Liver (tissue), 9 donors: Measurements from ENCODE around the gene SNAI1. TPM values are rescaled to one million over a fixed set of nuclear protein-coding genes. Genes with fewer than 3 reads are reported as not detected.
A peak's percentile ranks its signal among the peaks of the same experiment; 100 is the strongest.
"Not testable (repeated sequence)": the region's sequence is repeated elsewhere in the genome, so short reads cannot be mapped to it uniquely, and the experiment has no call there.

Experiments used
- DNase-seq: peaks from one replicate; pipeline ENCODE4 v3.0.0-alpha.2; 2017; ENCODE audit warnings: low spot score
- H3K27ac ChIP-seq, 2 donors: one replicate each; pipeline ENCODE4 v1.7.0; 2013; ENCODE audit warnings: inconsistent platforms in 2 of 2, low read length in 2 of 2, control low read depth in 1 of 2, low read depth in 1 of 2, mild to moderate bottlenecking in 1 of 2
- H3K27me3 ChIP-seq, 4 donors: one replicate each; pipeline versions ENCODE4 v1.6.1 to v1.7.0; 2013; ENCODE audit warnings: low read length in 3 of 4, inconsistent platforms in 1 of 4, mild to moderate bottlenecking in 1 of 4, moderate library complexity in 1 of 4; ENCODE audit not compliant: control insufficient read depth in 4 of 4, insufficient read depth in 4 of 4
- H3K36me3 ChIP-seq, 4 donors: one replicate each; pipeline versions ENCODE4 v1.6.1 to v1.7.0; 2013; ENCODE audit warnings: low read length in 3 of 4, mild to moderate bottlenecking in 3 of 4, low read depth in 1 of 4, moderate library complexity in 1 of 4; ENCODE audit not compliant: control insufficient read depth in 4 of 4, insufficient read depth in 3 of 4
- H3K4me1 ChIP-seq, 4 donors: one replicate each; pipeline versions ENCODE4 v1.6.1 to v1.7.0; 2013; ENCODE audit warnings: low read length in 3 of 4, mild to moderate bottlenecking in 3 of 4, moderate library complexity in 1 of 4; ENCODE audit not compliant: control insufficient read depth in 4 of 4, insufficient read depth in 4 of 4
- H3K4me3 ChIP-seq, 3 donors: one replicate each; pipeline versions ENCODE4 v1.6.1 to v1.7.0; 2013; ENCODE audit warnings: low read length in 3 of 3, control low read depth in 1 of 3, low read depth in 1 of 3, mild to moderate bottlenecking in 1 of 3
- H3K9ac ChIP-seq, 2 donors: one replicate each; pipeline ENCODE4 v1.7.0; 2013; ENCODE audit warnings: low read length in 2 of 2, mild to moderate bottlenecking in 2 of 2, moderate library complexity in 2 of 2, control low read depth in 1 of 2, low read depth in 1 of 2
- H3K9me3 ChIP-seq, 4 donors: one replicate each; pipeline versions ENCODE4 v1.6.1 to v1.7.0; 2013; ENCODE audit warnings: low read length in 3 of 4; ENCODE audit not compliant: control insufficient read depth in 4 of 4
- FOXA1 ChIP-seq: IDR thresholded peaks from 2 replicates; pipeline ENCODE4 v1.6.1; 2016; ENCODE audit warnings: antibody characterized with exemption
- FOXA2 ChIP-seq: IDR thresholded peaks from 2 replicates; pipeline ENCODE4 v1.6.1; 2016; ENCODE audit warnings: antibody characterized with exemption
- HNF4A ChIP-seq, 2 donors: conservative IDR thresholded peaks; 2 replicates each; pipeline ENCODE4 v1.6.1; 2016; ENCODE audit warnings: antibody characterized with exemption in 2 of 2, mild to moderate bottlenecking in 2 of 2
- HNF4G ChIP-seq: IDR thresholded peaks from 2 replicates; pipeline ENCODE4 v1.6.1; 2016; ENCODE audit warnings: antibody characterized with exemption
- JUND ChIP-seq, 2 donors: IDR thresholded peaks; 2 replicates each; pipeline ENCODE4 v1.6.1; 2016; ENCODE audit warnings: antibody characterized with exemption in 2 of 2
- MAX ChIP-seq: IDR thresholded peaks from 2 replicates; pipeline ENCODE4 v1.6.1; 2016; ENCODE audit warnings: antibody characterized with exemption
- NR2F2 ChIP-seq: IDR thresholded peaks from 2 replicates; pipeline ENCODE4 v1.6.1; 2016; ENCODE audit warnings: antibody characterized with exemption
- RAD21 ChIP-seq, 2 donors: IDR thresholded peaks; 2 replicates each; pipeline ENCODE4 v1.6.1; 2016; ENCODE audit warnings: antibody characterized with exemption in 2 of 2, mild to moderate bottlenecking in 2 of 2
- REST ChIP-seq: IDR thresholded peaks from 2 replicates; pipeline ENCODE4 v1.6.1; 2016; ENCODE audit warnings: antibody characterized with exemption, mild to moderate bottlenecking
- SP1 ChIP-seq: IDR thresholded peaks from 2 replicates; pipeline ENCODE4 v1.6.1; 2018; ENCODE audit warnings: antibody characterized with exemption, mild to moderate bottlenecking
- TAF1 ChIP-seq: conservative IDR thresholded peaks from 2 replicates; pipeline ENCODE4 v1.6.1; 2016; ENCODE audit warnings: antibody characterized with exemption, mild to moderate bottlenecking
- WGBS: extraction: QIAGEN DNeasy Blood & Tissue Kit; methylation state at CpG from one replicate; pipeline ENCODE4 v1.1.7; 2013; 5-methylcytosine and 5-hydroxymethylcytosine counted together
- polyA plus RNA-seq, 2 donors: library from polyadenylated mRNA; stranded (reverse) in 1 of 2; unstranded in 1 of 2; fragments of 200-250 nt in 1 of 2; fragments of >200 nt in 1 of 2; fragmentation: Nextera tagmentation in 1 of 2; extraction: Ambion mirVana in 1 of 2; gene quantifications; one replicate each; pipeline versions ENCODE4 v1.2.1 to v1.2.3, GENCODE V29; 2013 to 2015
- total RNA-seq, 2 donors: library from RNA; depleted of rRNA; stranded (reverse); fragments of >200 nt; gene quantifications; one replicate each; pipeline ENCODE4 v1.2.3, GENCODE V29; 2014
- TF ChIP-seq, protein P1 (sequence below): fragments of 150-350 bp; IDR thresholded peaks from 2 replicates; pipeline ENCODE4 v1.5.1; 2017; ENCODE audit warnings: improper control_type of control experiment, low read depth, low read length; ENCODE audit not compliant: missing input control
- donor health status: healthy.
- donor health status: healthy.
- donor health status: healthy.
- donor health status: healthy.
- donor health status: healthy.

SNAI1 gene
- total and polyA plus RNA-seq, 4 donors, result 0.28 to 3.4 (median 0.60) TPM

GRCh38 chr20:49956689-49957088 is 26.1 kb upstream of the SNAI1 start:
- Histone ChIP-seq H3K4me1 (no peaks in the 10 kb centered on the region), H3K4me3 (no peak overlapping the region), H3K27me3 (no peaks in the 10 kb centered on the region), H3K9me3 (no peaks in the 10 kb centered on the region), H3K27ac (no peak overlapping the region), H3K9ac (no peak overlapping the region), H3K36me3 (peaks cover 4 to 44% (median 34%) of the 10 kb centered on the region in 4 donors)
- no peak for DNase-seq
- WGBS, result 96% methylated on average over 18 of the region's 18 CpGs
- TF ChIP-seq FOXA1, result no peak
- no peak for TF ChIP-seq TAF1
- no peak for TF ChIP-seq SP1
- no peak for TF ChIP-seq NR2F2
- no peak for TF ChIP-seq JUND (IDR thresholded peaks at IDR 0.05)
- TF ChIP-seq MAX, result no peak
- TF ChIP-seq REST, result no peak
- TF ChIP-seq, protein P1, sequence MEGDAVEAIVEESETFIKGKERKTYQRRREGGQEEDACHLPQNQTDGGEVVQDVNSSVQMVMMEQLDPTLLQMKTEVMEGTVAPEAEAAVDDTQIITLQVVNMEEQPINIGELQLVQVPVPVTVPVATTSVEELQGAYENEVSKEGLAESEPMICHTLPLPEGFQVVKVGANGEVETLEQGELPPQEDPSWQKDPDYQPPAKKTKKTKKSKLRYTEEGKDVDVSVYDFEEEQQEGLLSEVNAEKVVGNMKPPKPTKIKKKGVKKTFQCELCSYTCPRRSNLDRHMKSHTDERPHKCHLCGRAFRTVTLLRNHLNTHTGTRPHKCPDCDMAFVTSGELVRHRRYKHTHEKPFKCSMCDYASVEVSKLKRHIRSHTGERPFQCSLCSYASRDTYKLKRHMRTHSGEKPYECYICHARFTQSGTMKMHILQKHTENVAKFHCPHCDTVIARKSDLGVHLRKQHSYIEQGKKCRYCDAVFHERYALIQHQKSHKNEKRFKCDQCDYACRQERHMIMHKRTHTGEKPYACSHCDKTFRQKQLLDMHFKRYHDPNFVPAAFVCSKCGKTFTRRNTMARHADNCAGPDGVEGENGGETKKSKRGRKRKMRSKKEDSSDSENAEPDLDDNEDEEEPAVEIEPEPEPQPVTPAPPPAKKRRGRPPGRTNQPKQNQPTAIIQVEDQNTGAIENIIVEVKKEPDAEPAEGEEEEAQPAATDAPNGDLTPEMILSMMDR, result no peak
- no peak for TF ChIP-seq RAD21 (IDR thresholded peaks at IDR 0.05)
- TF ChIP-seq HNF4G, result no peak
- TF ChIP-seq FOXA2, result no peak

GRCh38 chr20:49957089-49957938 is 25.5 kb upstream of the SNAI1 start:
- not testable (repeated sequence) for DNase-seq, H3K27ac ChIP-seq, H3K4me3 ChIP-seq, H3K9ac ChIP-seq, H3K9me3 ChIP-seq, H3K4me1 ChIP-seq, H3K27me3 ChIP-seq
- peaks cover 4 to 39% (median 28%) of the 10 kb centered on the region in 4 donors for H3K36me3 ChIP-seq
- 84% methylated on average over 12 of the region's 12 CpGs for WGBS
- TF ChIP-seq RAD21 (IDR thresholded peaks at IDR 0.05) (peak in 1 of 2 donors; percentile 55), HNF4A (conservative IDR thresholded peaks at IDR 0.05) (peak in 1 of 2 donors; percentile 5)
- TF ChIP-seq, protein P1, result peak; percentile 15
